ENCODE results near the gene HCRT.

Gene HCRT

DNA sequence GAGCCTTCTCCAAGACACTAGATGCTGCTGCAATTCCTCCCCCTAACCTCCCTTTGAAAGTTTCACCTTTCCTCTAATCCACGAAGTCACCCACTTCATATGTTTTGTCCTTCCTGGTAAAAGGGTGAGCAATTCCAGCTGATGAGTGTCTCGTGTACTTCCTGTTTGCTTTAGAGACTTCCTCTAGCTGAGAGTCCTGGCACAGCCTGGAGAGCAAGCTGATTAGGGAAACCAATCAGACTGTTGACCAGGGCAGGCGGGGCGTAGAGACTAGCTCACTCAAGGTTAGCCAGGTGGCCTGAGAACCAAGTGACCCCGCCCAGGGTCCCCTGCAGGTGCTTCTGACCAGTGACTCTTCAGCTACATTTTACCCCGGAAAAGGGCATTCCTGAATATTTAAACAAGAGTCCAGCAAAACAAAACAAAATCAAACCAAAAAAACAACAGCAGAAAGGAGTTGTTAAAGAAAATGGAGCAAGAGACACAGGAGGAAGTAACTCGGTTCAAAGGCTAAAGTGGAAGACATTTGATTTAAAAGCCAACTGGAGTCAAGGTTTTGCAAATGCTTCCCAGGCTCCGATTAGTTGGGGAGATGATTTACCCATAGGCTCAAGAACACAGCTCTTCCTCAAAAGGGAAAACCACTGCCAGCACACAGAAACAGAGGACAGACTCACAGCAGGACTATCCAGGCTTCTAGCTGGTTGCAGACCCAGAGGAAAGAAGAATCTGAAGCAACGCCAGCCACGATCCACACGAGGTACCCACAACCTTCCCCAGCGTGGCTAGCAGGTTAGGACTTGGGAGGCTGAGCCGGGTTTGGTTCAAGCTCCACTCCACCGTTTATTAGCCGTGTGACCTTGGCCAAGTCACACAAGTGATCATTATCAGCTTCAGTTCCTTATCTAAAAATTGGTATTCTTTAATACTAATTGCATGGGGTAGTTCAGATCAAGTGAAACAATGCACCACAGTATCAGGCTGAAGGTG, 49.3 kb downstream of the HCRT start:
- peak; percentile 51 for ATAC-seq
- TF ChIP-seq ZFP30 (CRISPR knock-in tag; IDR thresholded peaks at IDR 0.05) (no peak), ZFP3 (CRISPR knock-in tag; IDR thresholded peaks at IDR 0.05) (no peak), CSRNP3 (CRISPR knock-in tag; IDR thresholded peaks at IDR 0.05) (no peak), ESRRG (CRISPR knock-in tag; IDR thresholded peaks at IDR 0.05) (no peak), PATZ1 (CRISPR knock-in tag; IDR thresholded peaks at IDR 0.05; ENCODE audit: borderline replicate concordance) (no peak), ZC3H10 (CRISPR knock-in tag; IDR thresholded peaks at IDR 0.05) (no peak)

GRCh38 chr17:42135151-42135550, 50.1 kb downstream of the HCRT start:
- TF ChIP-seq ZNF565 (CRISPR knock-in tag; conservative IDR thresholded peaks at IDR 0.05; ENCODE audit: low read depth) (no peak), ZC3H10 (CRISPR knock-in tag; IDR thresholded peaks at IDR 0.05) (no peak), CREB5 (CRISPR knock-in tag; IDR thresholded peaks at IDR 0.05; ENCODE audit: low read depth) (no peak), GLIS3 (CRISPR knock-in tag; IDR thresholded peaks at IDR 0.05) (no peak), TCF4 (CRISPR knock-in tag; IDR thresholded peaks at IDR 0.05; ENCODE audit: borderline replicate concordance) (no peak), ZNF70 (CRISPR knock-in tag; IDR thresholded peaks at IDR 0.05) (no peak), ZNF8 (CRISPR knock-in tag; IDR thresholded peaks at IDR 0.05) (no peak), CSDC2 (CRISPR knock-in tag; IDR thresholded peaks at IDR 0.05) (no peak), OSR1 (CRISPR knock-in tag; IDR thresholded peaks at IDR 0.05) (no peak), PATZ1 (CRISPR knock-in tag; IDR thresholded peaks at IDR 0.05; ENCODE audit: borderline replicate concordance) (no peak), PPARA (CRISPR knock-in tag; IDR thresholded peaks at IDR 0.05; ENCODE audit: borderline replicate concordance) (no peak)
- ATAC-seq, result no peak

All from SK-N-SH treated with all-trans-retinoic acid at 6 μM for 48 hours (cell line).